A673 (cell line): ENCODE results near the gene SHROOM4.

Experiments used
- EZH2 ChIP-seq: fragments of 200-600 bp; sonication (generic); IDR thresholded peaks from 2 replicates; pipeline ENCODE4 v1.6.1; 2017; ENCODE audit warnings: borderline replicate concordance, low read depth, mild to moderate bottlenecking, mixed read lengths, antibody characterized with exemption, low read length; ENCODE audit not compliant: poor library complexity, severe bottlenecking
- TF ChIP-seq, protein P1 (sequence below): fragments of 300-800, 200-600 bp; sonication (generic); conservative IDR thresholded peaks from 2 replicates; pipeline ENCODE4 v1.5.1; 2017; ENCODE audit warnings: low read depth, mild to moderate bottlenecking, antibody characterized with exemption, low read length, moderate library complexity, mixed read lengths

DNA sequence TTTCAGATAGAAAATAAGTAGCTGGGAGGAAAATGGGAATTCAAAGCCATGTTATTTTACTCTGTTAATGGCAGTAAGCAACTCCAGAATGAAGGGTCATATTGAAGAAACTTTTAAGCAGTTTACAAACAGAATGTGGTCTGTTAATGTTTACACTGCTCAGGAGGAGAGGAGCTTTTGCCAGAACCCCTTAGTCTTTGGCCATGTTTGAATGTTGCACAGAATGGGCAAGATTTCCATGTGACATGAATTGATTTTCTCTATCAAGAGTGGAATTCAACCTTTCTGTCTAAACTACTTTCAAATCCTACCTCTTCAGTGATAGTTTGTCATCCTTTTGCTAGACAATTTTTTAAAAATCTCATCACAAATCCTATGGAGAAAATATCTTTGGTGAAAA, 227.6 kb downstream of the SHROOM4 start:
- TF ChIP-seq, protein P1, sequence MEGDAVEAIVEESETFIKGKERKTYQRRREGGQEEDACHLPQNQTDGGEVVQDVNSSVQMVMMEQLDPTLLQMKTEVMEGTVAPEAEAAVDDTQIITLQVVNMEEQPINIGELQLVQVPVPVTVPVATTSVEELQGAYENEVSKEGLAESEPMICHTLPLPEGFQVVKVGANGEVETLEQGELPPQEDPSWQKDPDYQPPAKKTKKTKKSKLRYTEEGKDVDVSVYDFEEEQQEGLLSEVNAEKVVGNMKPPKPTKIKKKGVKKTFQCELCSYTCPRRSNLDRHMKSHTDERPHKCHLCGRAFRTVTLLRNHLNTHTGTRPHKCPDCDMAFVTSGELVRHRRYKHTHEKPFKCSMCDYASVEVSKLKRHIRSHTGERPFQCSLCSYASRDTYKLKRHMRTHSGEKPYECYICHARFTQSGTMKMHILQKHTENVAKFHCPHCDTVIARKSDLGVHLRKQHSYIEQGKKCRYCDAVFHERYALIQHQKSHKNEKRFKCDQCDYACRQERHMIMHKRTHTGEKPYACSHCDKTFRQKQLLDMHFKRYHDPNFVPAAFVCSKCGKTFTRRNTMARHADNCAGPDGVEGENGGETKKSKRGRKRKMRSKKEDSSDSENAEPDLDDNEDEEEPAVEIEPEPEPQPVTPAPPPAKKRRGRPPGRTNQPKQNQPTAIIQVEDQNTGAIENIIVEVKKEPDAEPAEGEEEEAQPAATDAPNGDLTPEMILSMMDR = no peak
- no peak for TF ChIP-seq EZH2
